Activated CD4-positive, alpha-beta T cell treated with anti-CD3 and anti-CD28 coated beads for 1 hour (primary cell): ENCODE measurements around the gene RIMKLB.

ENCODE experiments used
- DNase-seq: peaks from one replicate; pipeline ENCODE4 v3.0.0-alpha.2; 2020

Gene RIMKLB

GRCh38 chr12:8697476-8698131, at the start of gene RIMKLB:
TSS of gene RIMKLB (plus strand) at chr12:8697991. CDS start at chr12:8713867, 15,876 bp downstream.
- peak; percentile 75 for DNase-seq

- no peak for DNase-seq
Observed at GRCh38 chr12:8648576-8649205, 49.1 kb upstream of the RIMKLB start.

GRCh38 chr12:8655421-8655820, 42.4 kb upstream of the RIMKLB start:
- DNase-seq = no peak

GRCh38 chr12:8658346-8658745, 39.4 kb upstream of the RIMKLB start:
- no peak for DNase-seq

- DNase-seq = no peak
Observed at GRCh38 chr12:8661016-8661415, 36.8 kb upstream of the RIMKLB start.

- no peak for DNase-seq
Observed at GRCh38 chr12:8661751-8662150, 36.0 kb upstream of the RIMKLB start.

- no peak for DNase-seq
Observed at GRCh38 chr12:8662593-8662992, 35.2 kb upstream of the RIMKLB start, which contains the start of gene MFAP5. TSS of gene MFAP5 (minus strand) at chr12:8662826. CDS start at chr12:8662104, 722 bp downstream.

- no peak for DNase-seq
Observed at GRCh38 chr12:8664228-8664913, 33.4 kb upstream of the RIMKLB start.

- no peak for DNase-seq
Observed at GRCh38 chr12:8665759-8666158, 32.0 kb upstream of the RIMKLB start.

GRCh38 chr12:8667270-8667669, 30.5 kb upstream of the RIMKLB start:
- DNase-seq = no peak

GRCh38 chr12:8668441-8668840, 29.4 kb upstream of the RIMKLB start:
- DNase-seq = no peak

- no peak for DNase-seq
Observed at GRCh38 chr12:8672381-8672780, 25.4 kb upstream of the RIMKLB start.

GRCh38 chr12:8675591-8676036, 22.2 kb upstream of the RIMKLB start:
- no peak for DNase-seq

GRCh38 chr12:8676651-8677050, 21.1 kb upstream of the RIMKLB start:
- no peak for DNase-seq

- no peak for DNase-seq
Observed at GRCh38 chr12:8677362-8677761, 20.4 kb upstream of the RIMKLB start.

- no peak for DNase-seq
Observed at GRCh38 chr12:8678661-8679111, 19.1 kb upstream of the RIMKLB start.

GRCh38 chr12:8680533-8680932, 17.3 kb upstream of the RIMKLB start:
- DNase-seq = no peak

- DNase-seq = no peak
Observed at GRCh38 chr12:8681129-8681884, 16.5 kb upstream of the RIMKLB start.

- no peak for DNase-seq
Observed at GRCh38 chr12:8685051-8685450, 12.7 kb upstream of the RIMKLB start.

- no peak for DNase-seq
Observed at GRCh38 chr12:8687846-8688601, 9.8 kb upstream of the RIMKLB start.

GRCh38 chr12:8689681-8690080, 8.1 kb upstream of the RIMKLB start:
- DNase-seq = no peak

GRCh38 chr12:8692573-8692972, 5.2 kb upstream of the RIMKLB start:
- no peak for DNase-seq
